Measurements from ENCODE around the gene GAD2.

The GAD2 gene

GRCh38 chr10:26216585-26217395 lies at the start of gene GAD2:
Gene GAD2 (plus strand): TSS chr10:26216774. CDS start chr10:26216810, 36 bp downstream.
- peak; percentile 12 for DNase-seq

- DNase-seq, result no peak
These were observed 47.1 kb upstream of the GAD2 start for GRCh38 chr10:26169466-26169865.

- DNase-seq, result no peak
These were observed 44.4 kb upstream of the GAD2 start for GRCh38 chr10:26172131-26172530.

- no peak for DNase-seq
These were observed 42.7 kb upstream of the GAD2 start for GRCh38 chr10:26173837-26174236.

GRCh38 chr10:26177341-26177740 lies 39.2 kb upstream of the GAD2 start:
- no peak for DNase-seq

GRCh38 chr10:26194275-26194674 lies 22.3 kb upstream of the GAD2 start:
- no peak for DNase-seq

GRCh38 chr10:26197248-26197647 lies 19.3 kb upstream of the GAD2 start:
- no peak for DNase-seq

GRCh38 chr10:26198119-26198518 lies 18.5 kb upstream of the GAD2 start:
- DNase-seq, result no peak

- DNase-seq, result no peak
These were observed 16.7 kb upstream of the GAD2 start for GRCh38 chr10:26199841-26200240.

GRCh38 chr10:26205223-26205622 lies 11.4 kb upstream of the GAD2 start:
- DNase-seq, result no peak

- no peak for DNase-seq
These were observed 4.7 kb upstream of the GAD2 start for GRCh38 chr10:26211781-26212444.

- no peak for DNase-seq
These were observed 4.1 kb upstream of the GAD2 start for GRCh38 chr10:26212511-26212910.

- no peak for DNase-seq
These were observed 3.3 kb upstream of the GAD2 start for GRCh38 chr10:26213157-26213800.

GRCh38 chr10:26214004-26214403 lies 2.6 kb upstream of the GAD2 start:
- DNase-seq, result no peak

GRCh38 chr10:26214551-26215395 lies 1.8 kb upstream of the GAD2 start:
- DNase-seq, result no peak

GRCh38 chr10:26215396-26215934 lies 1.1 kb upstream of the GAD2 start:
- DNase-seq, result no peak

GRCh38 chr10:26215935-26216584 lies 514 bp upstream of the GAD2 start:
- peak; percentile 69 for DNase-seq

- DNase-seq, result peak; percentile 24
These were observed 967 bp downstream of the GAD2 start for GRCh38 chr10:26217396-26218086.

- no peak for DNase-seq
These were observed 3.1 kb downstream of the GAD2 start for GRCh38 chr10:26219676-26220075.

GRCh38 chr10:26220901-26221300 lies 4.3 kb downstream of the GAD2 start:
- no peak for DNase-seq

- no peak for DNase-seq
These were observed 5.0 kb downstream of the GAD2 start for GRCh38 chr10:26221541-26221940.
